A673 (cell line): ENCODE results near the gene CNNM4. TPM values are rescaled to one million over a fixed set of nuclear protein-coding genes. Genes with fewer than 3 reads are reported as not detected.

Experiments used
- BruUV-seq: library from RNA; stranded (reverse); fragments of 400-500 nt; replicated peaks from 2 replicates; lab custom pipeline; 2021; lab: Mats Ljungman, UMichigan
- CTCF ChIA-PET: fragments of 300-600 bp; sonication (Branson Sonifier 250); formaldehyde crosslinking; loops from one replicate; lab custom pipeline; 2022; ENCODE audit warnings: antibody characterized with exemption; lab: Charles Lee
- POLR2A ChIA-PET: fragments of 300-600 bp; sonication (Branson Sonifier 250); formaldehyde crosslinking; loops from one replicate; lab custom pipeline; 2022; ENCODE audit warnings: antibody characterized with exemption; ENCODE audit not compliant: low non-redundant PET; lab: Charles Lee
- DNase-seq: peaks from one replicate; pipeline ENCODE4 v3.0.0-alpha.2; 2015; ENCODE audit warnings: low spot score
- H3K27ac ChIP-seq: fragments of 200-600 bp; sonication (generic); 2 replicates; pipeline ENCODE4 v1.5.1; 2016; ENCODE audit warnings: mixed run types, low read depth, mild to moderate bottlenecking, mixed read lengths, antibody characterized with exemption, low read length; ENCODE audit not compliant: poor library complexity, severe bottlenecking
- H3K27me3 ChIP-seq: fragments of 200-600 bp; sonication (generic); replicated peaks from 2 replicates; pipeline ENCODE4 v1.6.1; 2017; ENCODE audit warnings: mixed run types, low read depth, mild to moderate bottlenecking, mixed read lengths, antibody characterized with exemption, low read length; ENCODE audit not compliant: insufficient read depth, poor library complexity
- H3K36me3 ChIP-seq: fragments of 200-600 bp; sonication (generic); 2 replicates; pipeline ENCODE4 v1.6.1; 2016; ENCODE audit warnings: mixed run types, mild to moderate bottlenecking, mixed read lengths, antibody characterized with exemption, low read length; ENCODE audit not compliant: insufficient read depth, poor library complexity, severe bottlenecking
- H3K4me1 ChIP-seq: fragments of 200-600 bp; sonication (generic); 2 replicates; pipeline ENCODE4 v1.6.1; 2017; ENCODE audit warnings: mixed run types, mild to moderate bottlenecking, mixed read lengths, antibody characterized with exemption, low read length; ENCODE audit not compliant: insufficient read depth, poor library complexity, severe bottlenecking
- H3K4me3 ChIP-seq: fragments of 200-600 bp; sonication (generic); 2 replicates; pipeline ENCODE4 v1.5.1; 2016; ENCODE audit warnings: low read depth, mixed run types, mild to moderate bottlenecking, mixed read lengths, low read length; ENCODE audit not compliant: poor library complexity, severe bottlenecking
- H3K9me3 ChIP-seq: fragments of 200-600 bp; sonication (generic); 2 replicates; pipeline ENCODE4 v1.6.1; 2016; ENCODE audit warnings: mixed run types, low read depth, mild to moderate bottlenecking, mixed read lengths, antibody characterized with exemption, low read length; ENCODE audit not compliant: poor library complexity, severe bottlenecking
- CTCF ChIP-seq: fragments of 300-800, 200-600 bp; sonication (generic); conservative IDR thresholded peaks from 2 replicates; pipeline ENCODE4 v1.5.1; 2017; ENCODE audit warnings: low read depth, mild to moderate bottlenecking, antibody characterized with exemption, low read length, moderate library complexity, mixed read lengths
- EZH2 ChIP-seq: fragments of 200-600 bp; sonication (generic); IDR thresholded peaks from 2 replicates; pipeline ENCODE4 v1.6.1; 2017; ENCODE audit warnings: borderline replicate concordance, low read depth, mild to moderate bottlenecking, mixed read lengths, antibody characterized with exemption, low read length; ENCODE audit not compliant: poor library complexity, severe bottlenecking
- intact Hi-C: fragments of 100-400 bp; cut with micrococcal nuclease; formaldehyde crosslinking; loops from one replicate; pipeline ENCODE4 v1.10.0; 2022; ENCODE audit not compliant: unreplicated experiment
- total RNA-seq: library from RNA; stranded (reverse); gene quantifications from 2 replicates; pipeline ENCODE4 v1.2.3, GENCODE V29; 2021

CNNM4 gene
- total RNA-seq, 1 experiment from 2014 or later, result 16.3 TPM

GRCh38 chr2:96809951-96810782, 49.5 kb downstream of the CNNM4 start:
- intact Hi-C loops, result no loop called here
- no peak for TF ChIP-seq EZH2
- BruUV-seq, result no TSS peak
- no peaks in the 10 kb centered on the region for H3K9me3 ChIP-seq
- no peak overlapping the region for H3K4me3 ChIP-seq
- H3K36me3 ChIP-seq, result no peaks in the 10 kb centered on the region
- peaks cover 12% of the 10 kb centered on the region for H3K4me1 ChIP-seq
- DNase-seq, result no peak
- no peak overlapping the region for H3K27ac ChIP-seq
- no peaks in the 10 kb centered on the region for H3K27me3 ChIP-seq
- ChIA-PET CTCF (no interaction called here), POLR2A (no interaction called here)

- ChIA-PET CTCF (no interaction called here), POLR2A (no interaction called here)
- TF ChIP-seq EZH2 (no peak), CTCF (no peak)
- Histone ChIP-seq H3K27ac (no peak overlapping the region), H3K9me3 (no peaks in the 10 kb centered on the region), H3K4me1 (peaks cover 12% of the 10 kb centered on the region), H3K4me3 (no peak overlapping the region), H3K27me3 (no peaks in the 10 kb centered on the region), H3K36me3 (no peaks in the 10 kb centered on the region)
- DNase-seq, result no peak
- intact Hi-C loops, result no loop called here
- no TSS peak for BruUV-seq
Measured at GRCh38 chr2:96810783-96811192, 50.1 kb downstream of the CNNM4 start.

- no TSS peak for BruUV-seq
- POLR2A ChIA-PET, result no interaction called here
Measured at GRCh38 chr2:96811917-96812316, 51.2 kb downstream of the CNNM4 start.

GRCh38 chr2:96813656-96814055, 53.0 kb downstream of the CNNM4 start:
- Histone ChIP-seq H3K27ac (no peak overlapping the region), H3K27me3 (no peaks in the 10 kb centered on the region), H3K4me3 (no peak overlapping the region), H3K9me3 (no peaks in the 10 kb centered on the region), H3K4me1 (no peaks in the 10 kb centered on the region), H3K36me3 (no peaks in the 10 kb centered on the region)
- POLR2A ChIA-PET, result no interaction called here
- intact Hi-C loops, result no loop called here
- TF ChIP-seq EZH2, result no peak
- no peak for TF ChIP-seq CTCF
- CTCF ChIA-PET, result no interaction called here
- DNase-seq, result no peak
- BruUV-seq, result no TSS peak

More at GRCh38 chr2:96811917-96812316, 51.2 kb downstream of the CNNM4 start:
- CTCF ChIA-PET, result no interaction called here
- no peak overlapping the region for H3K4me3 ChIP-seq
- no peaks in the 10 kb centered on the region for H3K9me3 ChIP-seq
- H3K36me3 ChIP-seq, result no peaks in the 10 kb centered on the region
- intact Hi-C loops, result no loop called here
- H3K27me3 ChIP-seq, result no peaks in the 10 kb centered on the region
- TF ChIP-seq EZH2, result no peak
- DNase-seq, result no peak
- H3K4me1 ChIP-seq, result peaks cover 2% of the 10 kb centered on the region
- no peak overlapping the region for H3K27ac ChIP-seq
